Hematopoietic multipotent progenitor cell treated with erythropoietin and hydrocortisone succinate and interleukin-3 and kit ligand, for 6 days (in vitro differentiated cells): ENCODE results near the gene PRRC2C.
"Not testable (repeated sequence)": the region's sequence is repeated elsewhere in the genome, so short reads cannot be mapped to it uniquely, and the experiment has no call there.

Experiments used
- DNase-seq: peaks from one replicate; pipeline ENCODE4 v3.0.0-alpha.2; 2015

PRRC2C gene

DNA sequence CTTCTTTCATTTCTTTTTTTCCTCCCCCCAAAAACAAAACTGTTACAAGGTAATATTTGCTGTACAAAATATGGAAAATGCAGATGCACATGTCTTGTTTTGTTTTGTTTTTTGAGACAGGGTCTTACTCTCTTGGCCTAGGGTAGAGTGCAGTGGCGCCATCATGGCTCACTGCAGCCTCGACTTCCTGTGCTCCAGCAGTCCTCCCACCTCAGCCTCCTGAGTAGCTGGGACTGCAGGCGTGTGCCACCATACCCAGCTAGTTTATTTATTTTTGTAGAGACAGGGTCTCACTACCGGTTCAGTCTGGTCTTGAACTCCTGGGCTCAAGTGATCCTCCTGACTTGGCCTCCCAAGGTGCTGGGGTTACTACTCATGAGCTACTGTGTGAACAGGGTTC is 15.5 kb downstream of the PRRC2C start:
- DNase-seq = no peak

DNA sequence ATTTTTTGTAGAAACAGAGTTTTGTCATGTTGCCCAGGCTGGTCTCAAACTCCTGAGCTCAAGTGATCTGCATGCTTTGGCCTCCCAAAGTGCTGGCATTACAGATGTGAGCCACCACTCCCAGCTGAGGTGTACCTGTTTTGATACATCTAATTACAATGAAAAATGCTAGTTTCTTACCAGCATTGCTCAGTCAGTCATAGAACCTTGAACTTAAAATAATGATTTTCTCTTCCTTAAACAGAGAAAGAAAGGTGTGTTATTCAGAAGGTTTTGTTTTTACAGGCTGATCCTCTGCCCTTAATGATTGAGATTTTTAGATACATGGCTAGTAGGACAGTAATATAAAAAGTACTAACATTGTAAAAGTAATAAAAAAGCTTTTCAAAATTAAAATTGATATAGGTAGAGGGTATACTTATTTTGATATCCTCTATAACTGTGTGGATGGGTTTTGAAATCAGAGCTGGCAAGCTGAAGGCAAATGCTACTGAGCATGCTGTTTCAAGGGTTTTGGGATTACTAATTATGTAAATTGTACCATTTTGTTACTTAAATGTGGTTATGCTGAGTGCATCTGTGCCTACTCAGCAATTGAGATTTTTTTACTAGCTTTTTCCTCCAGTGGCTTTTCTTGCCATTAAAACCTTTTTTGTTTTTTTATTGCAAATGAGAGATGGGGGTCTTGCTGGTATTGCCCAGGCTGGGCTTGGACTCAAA is 16.1 kb downstream of the PRRC2C start:
- DNase-seq = no peak

DNA sequence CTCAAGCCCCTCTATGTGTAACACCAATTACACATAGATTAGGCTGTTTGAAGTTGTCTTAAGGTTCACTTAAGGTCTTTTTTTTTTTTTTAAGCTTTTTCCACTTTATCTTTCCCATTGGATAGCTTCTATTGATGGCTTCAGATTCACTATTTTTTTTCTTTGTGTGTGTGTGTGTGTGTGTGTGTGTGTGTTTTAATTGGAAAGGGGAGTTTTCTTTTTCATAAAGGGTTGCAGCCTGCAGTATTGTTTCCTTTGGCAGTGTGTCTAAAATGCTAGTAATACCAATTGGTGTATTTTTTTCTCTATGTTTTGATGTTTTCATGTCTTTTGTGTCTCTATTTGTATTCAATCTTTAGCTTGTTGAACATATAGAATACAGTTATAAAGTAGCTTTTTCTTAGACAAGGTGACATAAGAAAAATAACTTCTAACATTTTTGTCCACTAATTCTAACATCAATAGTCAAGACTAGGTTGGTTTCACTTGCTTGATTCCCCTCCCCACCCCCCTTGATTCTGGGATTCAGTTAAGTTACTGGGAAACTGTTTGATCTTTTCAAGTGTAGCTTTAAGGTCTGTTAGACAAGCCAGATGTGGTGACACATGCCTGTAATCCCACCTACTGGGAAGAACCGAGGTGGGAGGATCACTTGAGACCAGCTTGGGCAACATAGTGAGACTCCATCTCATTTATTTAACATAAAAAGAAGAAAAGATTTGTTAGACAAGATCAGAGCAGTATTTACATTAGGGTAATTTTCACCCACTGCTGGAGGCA is 21.4 kb downstream of the PRRC2C start:
- no peak for DNase-seq

DNA sequence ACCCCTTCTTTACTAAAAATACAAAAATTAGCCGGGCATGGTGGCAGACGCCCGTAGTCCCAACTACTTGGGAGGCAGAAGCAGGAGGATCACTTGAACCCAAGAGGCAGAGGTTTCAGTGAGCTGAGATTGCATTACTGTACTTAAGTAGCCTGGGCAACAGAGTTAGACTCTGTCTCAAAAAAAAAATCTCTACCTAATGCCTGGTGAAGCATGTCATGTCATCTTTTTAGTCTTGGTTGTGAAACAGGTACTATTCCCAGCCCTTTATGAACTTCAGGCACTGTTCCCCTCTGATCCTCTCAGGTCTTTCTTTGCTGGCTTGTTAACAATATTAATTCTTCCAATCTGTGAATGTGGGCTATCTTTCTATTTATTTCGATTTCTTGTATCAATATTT is 22.1 kb downstream of the PRRC2C start:
- no peak for DNase-seq

DNA sequence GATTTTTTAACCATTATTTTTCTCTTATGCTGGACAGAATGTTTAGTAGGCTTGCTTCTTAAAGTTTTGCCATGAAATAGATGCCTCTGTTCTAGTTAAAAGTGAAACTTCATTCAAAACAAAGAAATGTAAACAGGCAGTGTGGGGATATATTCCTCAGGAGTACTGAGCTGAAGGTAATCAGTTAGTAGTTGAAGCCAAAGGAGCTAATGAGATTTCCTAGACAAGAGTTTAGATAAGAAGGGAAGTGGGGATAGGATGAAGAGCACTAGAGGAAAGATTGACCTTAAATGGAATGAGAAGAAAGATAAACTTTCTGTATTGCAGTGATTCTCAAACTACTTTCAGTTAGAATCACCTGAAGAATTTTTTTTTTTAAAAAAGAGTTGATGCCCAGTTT is 23.9 kb downstream of the PRRC2C start:
- DNase-seq = no peak

DNA sequence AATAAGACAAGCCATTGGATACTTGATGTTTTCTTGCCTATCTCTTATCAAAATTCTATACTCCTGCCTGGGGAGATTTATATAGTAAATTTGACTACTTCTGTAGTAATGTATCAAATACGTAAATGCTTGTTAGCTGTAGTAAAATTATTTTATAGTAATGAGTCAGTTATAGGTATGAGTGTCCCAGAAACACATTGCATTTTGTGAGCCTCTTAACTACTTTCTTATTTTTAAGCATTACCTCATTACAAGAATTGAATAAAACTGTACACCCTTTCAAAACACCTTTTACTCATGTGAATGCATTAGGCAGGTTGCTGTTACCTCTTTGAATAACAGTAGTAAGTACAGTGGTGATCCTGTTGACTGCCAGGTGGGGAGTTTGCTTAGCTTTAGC is 28.4 kb downstream of the PRRC2C start:
- no peak for DNase-seq

DNA sequence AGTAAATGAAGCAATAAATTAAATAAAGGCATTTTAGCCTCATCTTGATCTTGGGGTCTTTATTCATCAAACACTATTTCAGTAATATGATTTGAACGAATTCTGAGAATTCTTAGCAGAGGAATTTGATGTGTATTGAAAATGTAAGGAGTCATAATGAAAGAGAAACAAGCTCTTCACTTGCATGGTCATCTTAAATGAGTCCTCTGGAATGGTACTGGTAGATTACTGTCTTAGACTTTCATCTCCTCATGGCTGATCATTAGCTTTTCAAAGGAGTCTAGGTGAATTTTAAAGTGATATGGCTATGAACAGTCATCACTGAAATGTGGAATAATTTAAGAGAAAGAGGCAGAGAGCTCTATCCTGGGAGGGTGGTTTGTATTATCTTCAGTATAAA is 30.0 kb downstream of the PRRC2C start:
- DNase-seq = no peak

DNA sequence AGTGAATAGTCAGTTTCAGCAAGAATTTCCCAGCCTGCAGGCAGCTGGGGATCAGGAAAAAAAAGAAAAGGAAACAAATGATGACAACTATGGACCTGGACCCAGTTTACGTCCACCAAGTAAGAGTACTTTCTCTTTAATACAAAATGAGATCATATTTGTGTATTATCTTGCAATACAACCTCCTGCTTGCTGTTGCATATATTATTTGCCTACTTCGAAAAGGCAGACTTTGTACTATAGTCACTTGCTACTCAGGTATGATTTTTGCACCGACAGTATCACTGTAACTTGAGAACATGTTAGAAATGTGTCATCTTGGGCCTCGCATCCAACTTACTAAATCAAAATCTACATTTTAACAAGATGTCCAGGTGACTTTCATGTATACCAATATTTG is 30.4 kb downstream of the PRRC2C start:
- DNase-seq = no peak

DNA sequence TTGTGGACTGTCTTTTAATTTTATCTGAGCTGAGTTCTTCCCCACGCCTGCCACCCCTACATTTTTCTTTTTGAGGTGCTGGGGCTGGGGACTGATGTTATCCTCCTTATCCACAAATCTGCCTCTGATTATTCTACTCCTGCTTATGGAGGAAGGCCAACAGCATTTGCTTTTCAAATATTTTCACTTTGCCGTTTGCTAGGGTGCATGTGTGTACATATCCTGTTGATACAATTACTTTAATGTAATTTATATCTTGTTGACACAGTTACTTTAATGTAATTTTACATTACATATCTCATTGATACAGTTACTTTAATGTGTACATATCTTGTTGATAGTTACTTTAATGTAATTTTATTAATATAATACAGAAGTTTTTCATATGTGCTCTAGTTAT is 36.2 kb downstream of the PRRC2C start:
- DNase-seq = no peak

DNA sequence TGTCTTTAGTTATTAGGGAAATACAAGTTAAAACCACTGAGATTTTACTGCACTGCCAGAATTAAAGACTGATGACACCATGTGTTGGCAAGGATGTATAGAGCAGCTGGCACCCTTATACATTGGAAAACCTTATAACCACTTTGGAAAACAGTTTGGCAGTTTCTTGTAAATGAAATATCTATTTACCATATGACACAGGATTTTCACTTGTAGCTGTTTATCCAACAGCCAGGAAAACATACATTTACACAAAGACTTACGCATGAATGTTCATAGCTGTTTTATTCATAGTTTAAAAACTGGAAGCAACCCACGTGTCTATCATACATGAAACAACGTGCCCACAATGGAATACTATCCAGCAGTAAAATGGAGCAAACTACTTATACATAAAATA is 45.3 kb downstream of the PRRC2C start:
- no peak for DNase-seq

DNA sequence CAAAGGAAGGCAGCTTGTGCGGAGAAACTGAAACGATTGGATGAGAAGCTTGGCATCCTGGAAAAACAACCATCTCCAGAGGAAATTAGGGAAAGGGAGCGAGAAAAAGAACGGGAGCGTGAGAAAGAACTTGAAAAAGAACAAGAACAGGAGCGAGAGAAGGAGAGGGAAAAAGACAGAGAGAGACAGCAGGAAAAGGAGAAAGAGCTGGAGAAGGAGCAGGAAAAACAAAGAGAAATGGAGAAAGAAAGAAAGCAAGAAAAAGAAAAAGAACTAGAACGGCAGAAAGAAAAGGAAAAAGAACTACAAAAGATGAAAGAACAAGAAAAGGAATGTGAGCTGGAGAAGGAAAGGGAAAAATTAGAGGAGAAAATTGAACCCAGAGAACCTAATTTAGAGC is 47.2 kb downstream of the PRRC2C start:
- DNase-seq = no peak

DNA sequence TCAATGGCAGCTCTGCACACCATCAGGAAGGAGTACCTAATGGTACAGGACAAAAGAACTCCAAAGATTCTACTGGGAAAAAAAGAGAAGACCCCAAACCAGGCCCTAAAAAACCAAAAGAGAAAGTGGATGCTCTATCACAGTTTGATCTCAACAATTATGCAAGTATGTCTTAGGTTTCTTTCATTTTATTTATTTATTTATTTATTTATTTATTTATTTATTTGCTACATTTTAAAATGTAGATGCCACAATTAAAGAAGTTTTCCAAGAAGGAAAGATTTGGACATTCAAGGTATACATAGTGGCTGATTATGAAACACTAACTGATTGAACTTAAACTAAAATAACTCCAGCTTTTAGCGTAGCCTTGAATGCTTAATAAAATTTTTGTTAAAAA is 60.2 kb downstream of the PRRC2C start:
- DNase-seq = no peak

DNA sequence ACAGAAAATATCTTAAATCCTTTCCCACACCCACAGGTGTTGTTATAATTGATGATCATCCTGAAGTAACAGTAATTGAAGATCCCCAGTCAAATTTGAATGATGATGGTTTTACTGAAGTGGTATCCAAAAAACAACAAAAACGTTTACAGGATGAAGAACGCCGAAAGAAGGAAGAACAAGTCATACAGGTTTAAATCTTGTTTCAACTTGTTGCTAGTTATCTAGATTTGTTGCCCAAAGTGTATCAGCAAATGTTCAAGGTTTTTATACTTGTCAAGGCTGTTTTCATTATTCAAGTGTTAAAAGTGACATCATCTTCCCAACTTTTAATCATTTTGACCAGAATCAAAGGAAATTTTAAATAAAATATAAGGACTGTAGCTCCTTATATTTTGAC is 64.7 kb downstream of the PRRC2C start:
- DNase-seq = no peak

DNA sequence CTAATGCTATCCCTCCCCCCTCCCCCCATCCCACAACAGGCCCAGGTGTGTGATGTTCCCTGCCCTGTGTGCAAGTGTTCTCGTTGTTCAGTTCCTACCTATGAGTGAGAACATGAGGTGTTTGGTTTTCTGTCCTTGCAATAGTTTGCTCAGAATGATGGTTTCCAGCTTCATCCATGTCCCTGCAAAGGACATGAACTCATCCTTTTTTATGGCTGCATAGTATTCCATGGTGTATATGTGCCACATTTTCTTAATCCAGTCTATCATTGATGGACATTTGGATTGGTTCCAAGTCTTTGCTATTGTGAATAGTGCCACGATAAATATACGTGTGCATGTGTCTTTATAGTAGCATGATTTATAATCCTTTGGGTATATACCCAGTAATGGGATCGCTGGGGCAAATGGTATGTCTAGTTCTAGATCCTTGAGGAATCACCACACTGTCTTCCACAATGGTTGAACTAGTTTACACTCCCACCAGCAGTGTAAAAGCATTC is 65.3 kb downstream of the PRRC2C start:
- DNase-seq = not testable (repeated sequence)

DNA sequence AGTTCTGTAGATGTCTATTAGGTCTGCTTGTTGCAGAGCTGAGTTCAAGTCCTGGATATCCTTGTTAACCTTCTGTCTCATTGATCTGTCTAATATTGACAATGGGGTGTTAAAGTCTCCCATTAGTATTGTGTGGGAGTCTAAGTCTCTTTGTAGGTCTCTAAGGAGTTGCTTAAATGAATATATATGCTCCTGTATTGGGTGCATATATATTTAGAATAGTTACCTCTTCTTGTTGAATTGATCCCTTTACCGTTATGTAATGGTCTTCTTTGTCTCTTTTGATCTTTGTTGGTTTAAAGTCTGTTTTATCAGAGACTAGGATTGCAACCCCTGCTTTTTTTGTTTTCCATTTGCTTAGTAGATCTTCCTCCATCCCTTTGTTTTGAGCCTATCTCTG is 68.6 kb downstream of the PRRC2C start:
- DNase-seq = not testable (repeated sequence)

DNA sequence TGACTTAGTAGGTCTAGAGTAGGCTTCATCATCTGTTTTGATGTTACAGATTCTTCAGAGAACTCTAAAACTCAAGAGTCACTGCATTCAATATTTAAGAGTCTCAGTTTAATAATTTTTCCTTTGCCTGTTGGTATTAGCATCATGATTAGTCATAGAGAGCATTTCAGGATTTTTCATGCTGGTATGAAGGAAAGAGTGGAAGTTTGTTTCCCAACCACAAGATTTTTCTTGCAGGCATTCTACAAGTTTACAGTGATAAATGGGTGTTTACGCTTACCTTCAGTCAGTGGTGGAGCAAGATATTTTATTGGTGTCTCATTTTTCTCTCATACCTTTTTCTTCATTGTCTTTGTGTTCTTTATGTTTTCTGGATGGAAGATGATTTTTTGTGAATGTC is 78.3 kb downstream of the PRRC2C start:
- DNase-seq = no peak

DNA sequence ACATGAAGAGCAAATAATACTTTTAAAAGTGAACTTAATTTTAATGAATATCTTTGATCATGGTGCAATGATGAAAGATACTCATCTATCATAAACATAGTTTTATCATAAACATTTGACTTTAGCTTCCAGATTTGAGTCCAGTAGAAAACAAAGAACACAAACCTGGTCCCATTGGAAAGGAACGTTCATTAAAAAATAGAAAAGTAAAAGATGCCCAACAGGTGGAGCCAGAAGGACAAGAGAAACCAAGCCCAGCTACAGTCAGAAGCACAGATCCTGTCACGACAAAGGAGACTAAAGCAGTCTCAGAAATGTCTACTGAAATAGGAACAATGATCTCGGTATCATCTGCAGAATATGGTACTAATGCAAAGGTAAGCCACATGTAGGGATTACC is 81.1 kb downstream of the PRRC2C start:
- DNase-seq = peak; percentile 30

DNA sequence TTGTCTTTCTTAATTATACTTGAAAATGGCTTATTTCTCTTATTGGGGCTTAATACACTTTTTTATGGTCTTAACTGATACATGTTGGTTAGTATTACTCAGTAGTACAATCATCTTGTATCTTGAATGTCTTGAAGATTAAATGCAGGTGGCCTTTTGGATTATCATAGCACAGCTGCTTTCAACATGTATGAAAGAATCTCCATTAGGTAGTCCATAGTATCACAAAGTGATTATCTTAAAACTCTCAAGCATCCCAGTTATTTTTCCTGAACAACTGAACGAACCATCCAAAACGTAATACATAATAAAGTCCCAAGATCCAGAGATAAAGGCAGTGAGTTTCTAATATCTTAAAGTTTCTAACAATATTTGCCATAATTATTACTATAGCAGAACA is 85.0 kb downstream of the PRRC2C start:
- DNase-seq = no peak

DNA sequence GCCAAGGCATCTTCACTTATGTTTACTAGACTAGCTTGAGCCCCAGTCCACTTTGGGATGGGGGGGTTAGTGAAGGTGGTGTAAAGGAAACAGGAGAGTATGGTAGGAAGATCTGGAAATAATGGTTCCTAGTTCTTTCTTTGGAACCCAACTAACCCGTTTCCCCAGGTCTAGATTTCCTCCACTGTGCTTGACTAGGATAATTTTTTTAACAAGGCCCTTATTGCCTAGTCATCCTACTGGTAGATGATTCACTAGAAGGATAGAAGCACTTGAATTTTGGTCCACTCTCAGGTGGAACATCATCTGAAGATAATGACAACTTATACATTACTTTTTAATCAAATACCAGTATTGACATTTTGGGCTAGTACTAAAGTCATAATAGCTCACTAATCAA is 90.8 kb downstream of the PRRC2C start:
- no peak for DNase-seq

DNA sequence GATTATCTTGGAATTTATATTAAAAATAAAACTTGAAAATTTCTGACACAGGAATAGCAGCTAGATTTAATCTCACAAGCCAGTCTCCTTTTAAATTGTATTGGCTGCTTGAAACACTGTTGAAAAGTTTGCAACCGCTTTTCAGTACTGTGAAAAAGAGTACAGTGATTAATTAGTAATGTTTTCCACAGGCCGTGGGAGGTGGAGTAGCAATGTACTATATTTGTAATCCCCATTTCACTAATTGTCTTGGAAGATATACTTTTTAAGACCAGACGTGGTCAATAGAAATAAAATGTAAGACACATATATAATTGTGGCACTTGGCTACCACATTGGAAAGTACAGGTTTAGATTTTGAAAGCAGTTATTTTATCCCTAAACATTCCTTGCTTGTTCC is 95.9 kb downstream of the PRRC2C start:
- DNase-seq = no peak

DNA sequence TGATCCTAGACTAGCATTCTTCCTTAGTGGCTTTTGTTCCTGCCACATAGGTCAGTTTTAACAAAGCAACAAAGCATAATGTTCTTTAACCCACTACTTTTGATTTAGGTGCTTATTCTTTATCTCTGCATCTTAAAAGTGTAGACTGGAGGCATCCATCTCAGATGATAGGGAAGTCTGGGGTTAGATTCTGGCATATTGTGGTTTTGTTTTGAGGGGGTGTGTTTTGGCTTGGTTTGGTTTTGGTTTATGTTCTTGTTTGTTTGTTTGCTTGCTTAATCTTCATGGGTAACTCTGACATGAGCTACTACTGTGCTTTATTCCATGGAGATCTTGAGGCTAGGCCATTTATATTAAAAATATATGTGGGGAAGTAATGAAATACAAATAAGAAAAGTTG is 96.4 kb downstream of the PRRC2C start:
- peak; percentile 11 for DNase-seq

DNA sequence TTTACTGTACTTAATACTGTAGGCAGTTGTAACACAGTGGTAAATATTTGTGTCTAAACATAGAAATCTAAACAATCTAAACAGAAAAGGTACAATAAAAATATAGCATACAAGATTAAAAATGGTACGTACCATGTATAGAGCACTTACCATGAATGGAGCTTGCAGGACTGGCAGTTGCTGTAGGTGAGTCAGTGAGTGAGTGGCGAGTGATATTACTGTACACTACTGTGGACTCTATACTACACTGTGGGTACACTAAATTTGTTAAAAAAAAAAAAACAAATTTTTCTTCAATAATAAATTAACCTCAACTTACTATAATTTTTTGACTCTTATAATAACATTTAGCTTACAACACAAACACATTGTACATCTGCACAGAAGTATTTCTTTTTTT is 97.3 kb downstream of the PRRC2C start:
- no peak for DNase-seq

DNA sequence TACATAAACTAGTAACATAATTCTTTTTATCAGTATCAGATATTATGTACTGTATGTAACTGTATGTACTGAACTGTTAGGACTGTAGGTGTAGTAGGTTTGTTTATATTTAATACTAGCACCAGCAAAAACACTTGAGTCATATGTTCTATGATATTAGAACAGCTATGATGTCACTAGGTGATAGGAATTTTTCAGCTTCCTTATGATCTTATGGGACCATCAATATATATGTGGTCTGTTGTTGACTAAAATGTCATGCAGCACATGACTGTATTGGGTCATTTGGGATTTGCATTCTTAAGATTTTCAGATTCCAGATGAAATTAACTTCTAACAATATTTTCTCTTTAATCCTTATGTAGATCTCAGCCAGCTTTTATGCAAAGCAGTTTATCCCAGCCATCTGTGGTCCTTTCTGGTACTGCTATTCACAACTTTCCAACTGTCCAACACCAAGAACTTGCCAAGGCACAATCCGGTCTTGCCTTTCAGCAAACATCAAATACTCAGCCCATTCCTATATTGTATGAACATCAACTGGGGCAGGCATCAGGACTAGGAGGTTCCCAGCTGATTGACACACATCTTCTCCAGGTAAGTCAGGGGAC is 98.4 kb downstream of the PRRC2C start:
- DNase-seq = no peak

DNA sequence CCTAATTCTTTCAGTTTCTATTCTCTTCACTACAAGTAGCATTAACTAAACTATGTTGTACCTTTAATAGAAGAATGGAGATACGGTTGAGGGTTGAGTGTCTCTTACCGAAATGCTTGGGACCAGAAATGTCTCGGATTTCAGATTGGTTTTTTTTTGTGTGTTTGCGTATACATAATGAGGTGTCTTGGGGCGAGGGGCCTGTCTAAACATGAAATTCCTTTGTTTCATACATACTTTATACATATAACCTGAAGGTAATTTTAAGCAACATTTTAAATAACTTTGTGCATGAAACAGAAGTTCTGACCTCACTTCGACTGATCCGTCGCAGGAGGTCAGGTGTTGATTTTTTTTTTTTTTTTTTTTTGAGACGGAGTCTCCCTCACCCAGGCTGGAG is 100.4 kb downstream of the PRRC2C start:
- no peak for DNase-seq
